ENCODE data around the gene CCBE1.

DNA sequence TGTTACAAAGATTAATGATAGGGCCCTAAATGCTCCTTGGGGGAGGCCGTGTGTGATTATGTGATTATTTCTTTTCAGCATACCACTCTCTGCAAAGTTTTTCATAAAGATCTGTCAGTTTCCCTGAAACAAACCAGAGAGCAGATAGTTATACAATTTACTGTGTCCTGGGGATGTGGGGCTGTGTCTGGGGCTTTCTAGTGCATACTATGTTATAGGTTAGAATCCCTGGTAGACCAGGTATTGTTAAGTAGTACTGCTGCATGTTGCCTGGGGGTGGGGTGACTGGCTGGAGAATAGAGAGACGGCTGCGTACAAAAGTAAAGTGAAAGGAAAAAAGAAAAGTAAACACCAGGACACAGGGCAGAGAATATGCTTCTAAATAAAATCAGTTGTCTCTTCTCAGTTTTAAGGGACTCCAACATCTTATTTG lies 3.3 kb upstream of the CCBE1 start:
- TF ChIP-seq TCF12 (IDR thresholded peaks at IDR 0.05) (peak; percentile 6; the same call in 1 of the 2 replicates), FOSL2 (IDR thresholded peaks at IDR 0.05; ENCODE audit: borderline replicate concordance, low read depth) (no peak), CHD2 (IDR thresholded peaks at IDR 0.05; ENCODE audit: low read length, partially characterized antibody) (peak; percentile 26), IRF3 (IDR thresholded peaks at IDR 0.05; ENCODE audit: low read depth, low read length) (no peak), POLR2AphosphoS5 (IDR thresholded peaks at IDR 0.05; ENCODE audit: low read depth, low read length) (no peak)
- TF ChIP-seq, protein P1, sequence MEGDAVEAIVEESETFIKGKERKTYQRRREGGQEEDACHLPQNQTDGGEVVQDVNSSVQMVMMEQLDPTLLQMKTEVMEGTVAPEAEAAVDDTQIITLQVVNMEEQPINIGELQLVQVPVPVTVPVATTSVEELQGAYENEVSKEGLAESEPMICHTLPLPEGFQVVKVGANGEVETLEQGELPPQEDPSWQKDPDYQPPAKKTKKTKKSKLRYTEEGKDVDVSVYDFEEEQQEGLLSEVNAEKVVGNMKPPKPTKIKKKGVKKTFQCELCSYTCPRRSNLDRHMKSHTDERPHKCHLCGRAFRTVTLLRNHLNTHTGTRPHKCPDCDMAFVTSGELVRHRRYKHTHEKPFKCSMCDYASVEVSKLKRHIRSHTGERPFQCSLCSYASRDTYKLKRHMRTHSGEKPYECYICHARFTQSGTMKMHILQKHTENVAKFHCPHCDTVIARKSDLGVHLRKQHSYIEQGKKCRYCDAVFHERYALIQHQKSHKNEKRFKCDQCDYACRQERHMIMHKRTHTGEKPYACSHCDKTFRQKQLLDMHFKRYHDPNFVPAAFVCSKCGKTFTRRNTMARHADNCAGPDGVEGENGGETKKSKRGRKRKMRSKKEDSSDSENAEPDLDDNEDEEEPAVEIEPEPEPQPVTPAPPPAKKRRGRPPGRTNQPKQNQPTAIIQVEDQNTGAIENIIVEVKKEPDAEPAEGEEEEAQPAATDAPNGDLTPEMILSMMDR (IDR thresholded peaks at IDR 0.05) = no peak
- TF ChIP-seq, protein P2, sequence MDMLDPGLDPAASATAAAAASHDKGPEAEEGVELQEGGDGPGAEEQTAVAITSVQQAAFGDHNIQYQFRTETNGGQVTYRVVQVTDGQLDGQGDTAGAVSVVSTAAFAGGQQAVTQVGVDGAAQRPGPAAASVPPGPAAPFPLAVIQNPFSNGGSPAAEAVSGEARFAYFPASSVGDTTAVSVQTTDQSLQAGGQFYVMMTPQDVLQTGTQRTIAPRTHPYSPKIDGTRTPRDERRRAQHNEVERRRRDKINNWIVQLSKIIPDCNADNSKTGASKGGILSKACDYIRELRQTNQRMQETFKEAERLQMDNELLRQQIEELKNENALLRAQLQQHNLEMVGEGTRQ (IDR thresholded peaks at IDR 0.05; ENCODE audit: borderline replicate concordance, low read depth, low read length) = no peak
